ENCODE measurements around the gene SMKR1. TPM values are rescaled to one million over a fixed set of nuclear protein-coding genes. Genes with fewer than 3 reads are reported as not detected.

Gene SMKR1
- total and polyA plus RNA-seq, 9 donors = 0.48 to 3.2 (median 0.67) TPM; not detected in 2

- no peak for DNase-seq
- Histone ChIP-seq H3K27ac (no peak overlapping the region), H3K4me3 (no peak overlapping the region), H3K9me3 (no peaks in the 10 kb centered on the region), H3K27me3 (no peaks in the 10 kb centered on the region), H3K4me1 (ENCODE audit: insufficient read depth) (no peaks in the 10 kb centered on the region), H3K36me3 (no peaks in the 10 kb centered on the region)
- TF ChIP-seq CTCF (IDR thresholded peaks at IDR 0.05) (no peak), EP300 (IDR thresholded peaks at IDR 0.05) (no peak), POLR2A (IDR thresholded peaks at IDR 0.05) (no peak)
- intact Hi-C loops (cut with DNase I) = no loop called here
- WGBS, 3 donors = 40 to 59% (median 52%) methylated on average over 5 of the region's 5 CpGs
These were observed 33.6 kb downstream of the SMKR1 start for GRCh38 chr7:129535896-129536295.

GRCh38 chr7:129536323-129536722 is 34.0 kb downstream of the SMKR1 start:
- no peak overlapping the region for H3K27ac ChIP-seq
- H3K4me1 ChIP-seq (ENCODE audit: insufficient read depth) = no peaks in the 10 kb centered on the region
- DNase-seq = no peak
- intact Hi-C loops (cut with DNase I) = no loop called here
- H3K27me3 ChIP-seq = no peaks in the 10 kb centered on the region
- H3K9me3 ChIP-seq = no peaks in the 10 kb centered on the region
- no peak overlapping the region for H3K4me3 ChIP-seq
- no peak for TF ChIP-seq CTCF (IDR thresholded peaks at IDR 0.05)
- TF ChIP-seq POLR2A (IDR thresholded peaks at IDR 0.05) = no peak
- TF ChIP-seq EP300 (IDR thresholded peaks at IDR 0.05) = no peak
- WGBS, 3 donors = 61 to 64% (median 63%) methylated on average over 9 of the region's 9 CpGs
- H3K36me3 ChIP-seq = no peaks in the 10 kb centered on the region

GRCh38 chr7:129538790-129539189 is 36.5 kb downstream of the SMKR1 start:
- Histone ChIP-seq H3K4me3 (no peak overlapping the region), H3K36me3 (no peaks in the 10 kb centered on the region), H3K4me1 (ENCODE audit: insufficient read depth) (no peaks in the 10 kb centered on the region), H3K27ac (no peak overlapping the region), H3K9me3 (no peaks in the 10 kb centered on the region), H3K27me3 (no peaks in the 10 kb centered on the region)
- TF ChIP-seq EP300 (IDR thresholded peaks at IDR 0.05) = no peak
- TF ChIP-seq POLR2A (IDR thresholded peaks at IDR 0.05) = no peak
- TF ChIP-seq CTCF (IDR thresholded peaks at IDR 0.05) = no peak
- no peak for DNase-seq
- intact Hi-C loops (cut with DNase I) = no loop called here

- TF ChIP-seq POLR2A (IDR thresholded peaks at IDR 0.05) (no peak), CTCF (IDR thresholded peaks at IDR 0.05) (no peak), EP300 (IDR thresholded peaks at IDR 0.05) (no peak)
- Histone ChIP-seq H3K27ac (no peak overlapping the region), H3K4me1 (ENCODE audit: insufficient read depth) (no peaks in the 10 kb centered on the region), H3K4me3 (no peak overlapping the region), H3K36me3 (no peaks in the 10 kb centered on the region), H3K27me3 (no peaks in the 10 kb centered on the region), H3K9me3 (no peaks in the 10 kb centered on the region)
- DNase-seq = no peak
- intact Hi-C loops (cut with DNase I) = no loop called here
- 87 to 88% (median 87%) methylated on average over 10 of the region's 10 CpGs for WGBS, 3 donors
These were observed 38.0 kb downstream of the SMKR1 start for GRCh38 chr7:129540340-129540739.

- WGBS, 3 donors = 77 to 82% (median 77%) methylated on average over 5 of the region's 5 CpGs
- intact Hi-C loops (cut with DNase I) = no loop called here
- DNase-seq = no peak
- no peaks in the 10 kb centered on the region for H3K4me1 ChIP-seq (ENCODE audit: insufficient read depth)
- H3K9me3 ChIP-seq = no peaks in the 10 kb centered on the region
- no peak overlapping the region for H3K4me3 ChIP-seq
- no peaks in the 10 kb centered on the region for H3K36me3 ChIP-seq
- no peak overlapping the region for H3K27ac ChIP-seq
- H3K27me3 ChIP-seq = no peaks in the 10 kb centered on the region
- TF ChIP-seq POLR2A (IDR thresholded peaks at IDR 0.05) (no peak), EP300 (IDR thresholded peaks at IDR 0.05) (no peak), CTCF (IDR thresholded peaks at IDR 0.05) (no peak)
These were observed 42.4 kb downstream of the SMKR1 start for GRCh38 chr7:129544700-129545099.

Measured in ovary (tissue), 9 donors.